ENCODE data around the gene KLHL29. TPM values are rescaled to one million over a fixed set of nuclear protein-coding genes. Genes with fewer than 3 reads are reported as not detected.
A peak's percentile ranks its signal among the peaks of the same experiment; 100 is the strongest.

KLHL29 gene
- total and polyA plus RNA-seq, 2 of the 13 experiments (the other 11 are each of a cell fraction or from before 2014, with no cell fraction given), result 0.01 TPM; not detected in 1

DNA sequence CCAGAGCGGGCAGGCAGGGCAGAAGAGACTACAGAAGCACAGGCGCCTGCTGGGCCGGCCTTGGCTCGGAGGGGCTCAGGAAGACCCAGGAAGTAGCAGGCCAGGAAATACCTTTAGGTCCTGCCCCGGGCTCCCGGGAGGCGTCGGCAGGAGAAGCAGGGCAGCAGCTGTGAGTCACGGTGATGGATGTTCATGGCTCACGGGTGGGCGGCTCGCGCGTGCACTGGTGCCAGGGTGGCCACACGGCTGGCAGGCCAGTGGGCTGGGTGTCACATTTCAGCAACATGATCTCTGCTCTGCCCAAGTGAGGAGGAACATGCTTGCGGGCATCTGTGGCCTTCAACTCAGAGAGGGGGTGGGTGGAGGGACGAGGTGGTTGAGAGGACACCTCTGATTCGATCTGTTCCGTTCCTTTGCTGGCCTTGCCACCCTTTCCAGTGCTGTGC, 139.3 kb downstream of the KLHL29 start:
- Histone ChIP-seq H3K27ac (ENCODE audit: extremely low read length, insufficient read depth, low read length) (no peak overlapping the region), H2AFZ (ENCODE audit: low read length) (no peak overlapping the region), H4K20me1 (ENCODE audit: insufficient read depth, low read length) (no peaks in the 10 kb centered on the region), H3K27me3 (ENCODE audit: control insufficient read depth in 1 of 2, insufficient read depth in 2 of 2, low read length in 2 of 2) (peaks cover 10 to 58% of the 10 kb centered on the region in 2 experiments; a peak in 4 of 5 replicates), H3K9me3 (ENCODE audit: low read length) (no peaks in the 10 kb centered on the region), H3K9ac (ENCODE audit: insufficient read depth, low read depth, low read length) (no peak overlapping the region), H3K36me3 (replicated peaks in 1 of 2; ENCODE audit: control insufficient read depth in 1 of 2, insufficient read depth in 2 of 2, low read length in 2 of 2) (no peaks in the 10 kb centered on the region), H3K4me1 (ENCODE audit: insufficient read depth, low read length) (peaks cover 25% of the 10 kb centered on the region), H3K4me3 (replicated peaks in 1 of 3; ENCODE audit: insufficient read depth in 1 of 3, low read depth in 2 of 3, low read length in 3 of 3) (no peak overlapping the region), H3K79me2 (ENCODE audit: insufficient read depth, low read length) (no peaks in the 10 kb centered on the region), H3K4me2 (ENCODE audit: low read depth, low read length) (no peak overlapping the region)
- ChIA-PET POLR2A (no interaction called here), CTCF (ENCODE audit: low intra/inter-chr PET ratio, low total read pairs) (no interaction called here)
- intact Hi-C loops (cut with micrococcal nuclease; ENCODE audit: unreplicated experiment), result no loop called here
- 63% methylated on average over 17 of the region's 19 CpGs for WGBS (ENCODE audit: low lambda C conversion rate)
- peak; percentile 14; the same call in 1 of the 2 replicates for TF ChIP-seq ZNF687 (CRISPR knock-in tag; IDR thresholded peaks at IDR 0.05)
- no peak for TF ChIP-seq MTA3 (CRISPR knock-in tag; IDR thresholded peaks at IDR 0.05)
- no peak for TF ChIP-seq ZNF264 (CRISPR knock-in tag; IDR thresholded peaks at IDR 0.05)
- TF ChIP-seq SOX13 (IDR thresholded peaks at IDR 0.05), result no peak
- TF ChIP-seq SOX13 (CRISPR knock-in tag; conservative IDR thresholded peaks at IDR 0.05 in 1 of 2, IDR thresholded peaks at IDR 0.05 in 1 of 2), result no peak
- TF ChIP-seq, protein P1, sequence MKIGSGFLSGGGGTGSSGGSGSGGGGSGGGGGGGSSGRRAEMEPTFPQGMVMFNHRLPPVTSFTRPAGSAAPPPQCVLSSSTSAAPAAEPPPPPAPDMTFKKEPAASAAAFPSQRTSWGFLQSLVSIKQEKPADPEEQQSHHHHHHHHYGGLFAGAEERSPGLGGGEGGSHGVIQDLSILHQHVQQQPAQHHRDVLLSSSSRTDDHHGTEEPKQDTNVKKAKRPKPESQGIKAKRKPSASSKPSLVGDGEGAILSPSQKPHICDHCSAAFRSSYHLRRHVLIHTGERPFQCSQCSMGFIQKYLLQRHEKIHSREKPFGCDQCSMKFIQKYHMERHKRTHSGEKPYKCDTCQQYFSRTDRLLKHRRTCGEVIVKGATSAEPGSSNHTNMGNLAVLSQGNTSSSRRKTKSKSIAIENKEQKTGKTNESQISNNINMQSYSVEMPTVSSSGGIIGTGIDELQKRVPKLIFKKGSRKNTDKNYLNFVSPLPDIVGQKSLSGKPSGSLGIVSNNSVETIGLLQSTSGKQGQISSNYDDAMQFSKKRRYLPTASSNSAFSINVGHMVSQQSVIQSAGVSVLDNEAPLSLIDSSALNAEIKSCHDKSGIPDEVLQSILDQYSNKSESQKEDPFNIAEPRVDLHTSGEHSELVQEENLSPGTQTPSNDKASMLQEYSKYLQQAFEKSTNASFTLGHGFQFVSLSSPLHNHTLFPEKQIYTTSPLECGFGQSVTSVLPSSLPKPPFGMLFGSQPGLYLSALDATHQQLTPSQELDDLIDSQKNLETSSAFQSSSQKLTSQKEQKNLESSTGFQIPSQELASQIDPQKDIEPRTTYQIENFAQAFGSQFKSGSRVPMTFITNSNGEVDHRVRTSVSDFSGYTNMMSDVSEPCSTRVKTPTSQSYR (CRISPR knock-in tag; IDR thresholded peaks at IDR 0.05; ENCODE audit: borderline replicate concordance), result no peak
- TF ChIP-seq REL (CRISPR knock-in tag; conservative IDR thresholded peaks at IDR 0.05), result no peak
- no peak for TF ChIP-seq ZNF549 (CRISPR knock-in tag; IDR thresholded peaks at IDR 0.05)
- peak; percentile 31; the same call in 1 of the 2 replicates for TF ChIP-seq SIX4 (CRISPR knock-in tag; IDR thresholded peaks at IDR 0.05)
- peak; percentile 62; the same call in 1 of the 2 replicates for TF ChIP-seq HNRNPL (IDR thresholded peaks at IDR 0.05; ENCODE audit: low read depth, low read length)
- no peak for TF ChIP-seq PPARG (CRISPR knock-in tag; conservative IDR thresholded peaks at IDR 0.05)
- no peak for TF ChIP-seq ZNF614 (CRISPR knock-in tag; IDR thresholded peaks at IDR 0.05; ENCODE audit: borderline replicate concordance)
- no peak for TF ChIP-seq ZFY (CRISPR knock-in tag; IDR thresholded peaks at IDR 0.05)
- in situ Hi-C loops (cut with HindIII; ENCODE audit: extremely low pct_ligation_motif_present, low pct_unique_long_range_greater_than_20kb), result no loop called here
- no TSS peak for BruUV-seq (replicated peaks)
- ATAC-seq (no peak), FAIRE-seq (no peak), DNase-seq (ENCODE audit: low spot score) (no peak)

Data from HepG2 (cell line).